Measurements from ENCODE around the gene HIBADH.

Gene HIBADH

DNA sequence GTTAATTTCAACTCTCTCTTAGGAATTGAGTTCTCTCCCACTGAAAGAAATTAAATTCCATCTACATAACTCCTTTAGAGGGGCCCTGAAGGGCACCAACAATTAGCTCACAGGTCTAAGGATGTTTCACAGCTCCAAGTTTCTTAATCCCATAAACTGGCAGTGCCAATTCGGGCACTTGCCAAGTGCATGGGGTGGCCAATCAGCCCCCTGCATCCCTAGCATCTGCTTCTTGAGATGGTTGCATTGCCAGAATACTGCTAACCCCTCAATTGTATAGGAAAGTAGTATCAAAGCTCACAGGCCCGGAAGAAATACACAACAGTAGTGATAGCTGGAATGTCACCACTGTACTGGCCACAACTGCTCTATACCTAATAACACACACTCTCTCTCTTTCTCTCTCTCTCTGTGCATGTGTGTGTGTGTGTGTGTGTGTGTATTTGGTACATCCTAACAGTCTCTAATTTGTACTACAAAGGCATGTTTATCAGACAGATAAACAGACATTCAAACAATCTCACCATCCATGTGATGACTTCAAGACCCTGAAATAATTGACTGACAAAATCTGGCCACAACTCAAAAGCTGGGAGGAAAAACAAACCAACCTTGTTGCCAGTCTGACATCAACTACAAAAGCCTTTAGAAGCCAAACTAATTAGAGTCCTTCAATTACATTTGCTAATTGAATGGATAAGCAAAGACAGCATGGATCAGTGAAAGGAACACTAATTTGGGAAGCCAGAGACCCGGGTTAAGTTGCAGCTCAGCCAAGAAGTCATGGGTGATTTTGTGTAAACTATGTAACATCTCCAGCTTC lies 27.8 kb downstream of the HIBADH start:
- DNase-seq: no peak

GRCh38 chr7:27633062-27633461 lies 29.6 kb downstream of the HIBADH start:
- no peak for DNase-seq

DNA sequence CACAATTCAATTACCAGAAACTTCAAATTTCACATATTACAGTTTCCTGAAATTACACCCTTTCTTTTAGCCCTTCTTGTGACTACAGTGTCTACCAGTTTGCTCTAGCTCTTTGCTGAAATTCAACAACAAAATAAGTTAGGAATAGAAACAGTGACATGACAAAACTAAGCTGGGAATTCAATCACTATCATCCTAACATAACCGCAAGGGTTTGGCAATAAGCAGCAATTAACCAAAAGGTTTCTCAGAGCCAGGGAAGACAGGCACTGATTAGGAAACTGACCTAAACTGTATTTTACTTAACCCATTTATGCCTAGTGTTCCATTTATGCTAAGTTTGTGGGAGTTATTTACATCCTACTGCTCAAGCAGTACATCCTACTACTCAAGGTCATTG lies 31.3 kb downstream of the HIBADH start:
- no peak for DNase-seq

DNA sequence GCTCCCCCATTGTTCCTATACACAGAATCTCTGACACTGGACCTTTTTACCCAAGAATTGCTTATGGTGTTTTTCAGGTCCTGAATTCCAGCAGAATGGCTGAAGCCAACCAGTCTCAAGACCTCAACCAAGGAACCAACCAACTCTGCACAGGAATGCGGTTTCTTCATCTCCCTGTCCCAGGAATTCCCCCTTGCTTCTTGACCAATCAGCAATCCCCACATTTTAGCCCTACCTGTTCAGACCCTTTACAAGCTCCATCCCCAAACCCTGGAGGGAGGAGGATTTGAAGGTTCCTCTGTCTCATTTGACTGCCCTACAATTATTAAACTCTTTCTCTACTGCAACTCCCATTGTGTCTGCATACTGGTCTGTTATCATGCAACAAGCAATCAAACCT lies 35.5 kb downstream of the HIBADH start:
- no peak for DNase-seq

GRCh38 chr7:27619492-27619891 lies 43.2 kb downstream of the HIBADH start:
- DNase-seq: no peak

DNA sequence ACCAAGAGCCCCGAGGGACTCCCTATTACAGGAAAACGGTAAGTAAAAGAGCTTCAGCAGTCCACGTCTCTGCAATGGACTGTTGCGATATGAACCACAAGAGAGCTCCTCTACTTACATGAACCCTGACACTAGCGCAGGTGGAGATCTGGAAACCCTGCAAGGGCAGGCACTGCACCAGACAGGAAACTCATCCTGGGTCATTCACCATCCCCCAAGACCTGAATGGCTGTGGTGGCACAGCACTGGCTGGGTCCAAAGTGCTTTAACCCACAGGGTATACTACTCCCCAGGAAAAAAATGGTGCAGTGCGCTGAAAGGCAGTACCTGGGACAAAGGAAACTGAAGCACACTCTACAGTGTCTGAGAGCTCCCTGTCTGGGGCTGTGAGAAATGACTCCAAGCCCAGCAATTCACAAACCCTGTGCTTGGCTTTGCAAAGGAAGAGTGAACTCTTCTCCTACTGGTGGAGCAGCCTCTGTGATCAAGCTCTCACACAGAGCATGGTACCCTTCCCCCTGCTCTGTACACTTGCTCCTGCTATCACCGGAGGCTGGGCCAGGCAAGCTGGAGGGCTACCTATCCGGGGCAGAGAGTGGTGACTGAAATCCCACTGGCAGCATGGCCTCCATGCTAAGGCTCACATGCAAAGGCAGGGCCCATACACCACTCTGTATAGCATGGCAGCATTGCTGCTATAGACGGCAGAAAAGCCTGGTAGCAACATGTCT lies 44.9 kb downstream of the HIBADH start:
- DNase-seq: no peak

DNA sequence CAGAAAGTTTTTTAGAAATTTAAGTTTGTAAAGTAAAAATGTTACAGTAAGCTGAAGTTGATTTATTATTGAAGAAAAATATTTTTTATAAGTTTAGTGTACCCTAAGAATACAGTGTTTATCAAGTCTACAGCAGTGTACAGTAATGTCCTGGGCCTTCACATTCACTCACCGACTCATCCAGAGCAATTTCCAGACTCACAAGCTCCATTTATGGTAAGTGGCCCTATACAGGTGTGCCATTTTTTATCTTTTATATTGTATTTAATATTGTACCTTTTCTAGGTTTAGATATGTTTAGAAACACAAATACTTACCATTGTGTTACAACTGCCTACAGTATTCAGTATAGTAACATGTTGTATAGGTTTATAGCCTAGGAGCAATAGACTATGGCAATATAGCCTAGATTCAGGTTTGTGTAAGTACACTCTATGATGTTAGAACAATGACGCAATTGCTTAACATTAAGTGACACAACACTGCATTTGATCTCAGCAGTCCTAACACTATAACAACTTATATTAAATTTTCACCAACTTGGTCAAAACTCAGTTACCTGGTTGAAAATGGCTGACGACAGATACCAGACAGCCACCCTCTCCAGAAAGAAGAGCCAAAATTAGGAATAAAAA lies 45.7 kb downstream of the HIBADH start:
- no peak for DNase-seq

DNA sequence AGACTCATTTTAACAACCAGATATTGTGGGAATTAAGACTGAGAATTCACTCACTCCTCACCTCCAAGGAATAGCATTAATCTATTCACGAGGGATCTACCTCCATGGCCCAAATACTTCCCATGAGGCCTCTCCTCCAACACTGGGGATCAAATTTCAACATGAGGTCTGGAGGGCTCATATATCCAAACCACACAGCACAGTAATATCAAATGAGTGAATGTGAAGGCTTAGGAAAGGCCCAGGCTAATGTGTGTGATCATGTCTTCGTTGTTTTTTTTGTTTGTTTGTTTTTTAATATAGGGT lies 46.5 kb downstream of the HIBADH start:
- no peak for DNase-seq

DNA sequence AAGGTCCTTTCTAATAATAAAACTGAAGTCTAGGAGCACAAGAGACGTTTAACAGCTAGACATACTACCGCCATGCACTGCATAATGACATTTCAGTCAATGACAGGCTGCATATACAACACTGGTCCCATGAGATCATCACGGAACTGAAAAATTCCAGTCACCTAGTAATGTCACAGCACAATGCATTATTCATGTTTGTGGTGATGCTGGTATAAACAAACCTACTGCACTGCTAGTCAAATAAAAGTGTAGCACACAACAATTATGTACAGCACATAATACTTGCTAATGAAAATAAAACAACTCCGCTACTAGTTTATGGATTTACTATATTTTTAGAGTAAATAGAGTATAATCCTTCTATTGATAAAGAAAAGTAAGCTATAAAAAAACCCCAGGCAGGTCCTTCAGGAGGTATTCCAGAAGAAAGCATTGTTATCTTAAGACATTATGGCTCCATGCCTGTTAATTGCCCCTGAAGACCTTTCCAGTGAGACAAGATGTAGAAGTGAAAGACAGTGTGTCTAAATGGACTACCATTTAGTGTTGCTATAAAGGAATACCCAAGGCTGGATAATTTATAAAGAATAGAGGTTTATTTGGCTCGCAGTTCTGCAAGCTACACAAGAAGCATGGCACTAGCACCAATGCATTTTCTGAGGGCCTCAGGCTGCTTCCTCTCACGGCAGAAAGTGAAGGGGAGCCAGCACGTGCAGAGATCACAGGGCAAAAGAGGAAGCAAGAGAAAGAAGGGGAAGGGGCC lies 47.1 kb downstream of the HIBADH start:
- no peak for DNase-seq

DNA sequence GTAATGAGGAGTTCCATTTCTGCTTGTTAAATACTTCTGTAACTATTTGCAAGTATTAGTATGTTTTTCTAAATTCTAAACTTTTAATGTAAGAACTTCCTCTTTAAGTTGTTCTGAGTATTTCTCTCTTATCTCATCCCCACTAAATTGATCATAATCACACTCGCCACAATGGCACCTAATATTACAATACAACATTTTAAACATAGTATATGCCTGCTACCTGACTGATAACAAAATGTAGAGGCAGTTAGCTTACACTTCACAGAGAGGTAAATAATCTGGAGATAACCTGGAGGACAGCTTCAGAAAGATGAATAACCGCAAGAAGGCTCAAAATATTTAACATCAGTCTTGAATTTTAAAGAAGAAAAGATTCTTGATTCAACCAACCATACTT lies 48.6 kb downstream of the HIBADH start:
- DNase-seq: no peak

- no peak for DNase-seq
Observed at GRCh38 chr7:27611059-27611458, 51.6 kb downstream of the HIBADH start.

DNA sequence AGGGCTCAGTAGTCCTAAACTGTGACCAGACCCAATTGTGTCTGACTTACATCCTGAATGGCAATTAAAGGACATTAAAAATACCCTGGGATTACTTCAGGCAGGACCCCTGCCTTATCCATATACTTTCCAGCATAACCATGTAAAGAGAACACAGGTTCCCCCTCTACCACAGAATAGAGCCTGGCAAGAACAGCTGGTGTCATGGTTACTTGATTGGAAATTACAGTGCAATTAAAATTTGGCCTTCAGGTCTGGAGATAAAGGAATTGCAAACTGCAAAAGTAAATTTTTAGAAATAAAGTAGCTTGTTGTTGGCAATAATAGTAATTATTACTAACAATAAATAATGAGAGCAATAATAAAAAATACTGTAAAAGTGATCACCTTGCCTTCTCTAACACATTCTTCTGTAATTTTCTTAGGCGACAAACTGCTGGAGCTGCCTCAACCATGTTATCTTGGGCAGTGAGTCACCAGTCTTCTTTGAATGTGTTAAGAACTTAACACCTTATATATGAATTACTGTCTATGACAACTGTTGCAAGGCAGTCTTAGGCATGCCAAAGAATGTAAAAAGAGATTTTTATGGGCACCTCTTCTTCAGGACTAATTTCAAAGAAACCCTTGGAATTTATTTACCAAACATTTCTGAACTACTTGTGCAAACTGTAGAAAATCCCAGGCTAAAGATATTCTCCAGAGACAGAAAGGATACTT lies 53.7 kb downstream of the HIBADH start:
- no peak for DNase-seq

DNA sequence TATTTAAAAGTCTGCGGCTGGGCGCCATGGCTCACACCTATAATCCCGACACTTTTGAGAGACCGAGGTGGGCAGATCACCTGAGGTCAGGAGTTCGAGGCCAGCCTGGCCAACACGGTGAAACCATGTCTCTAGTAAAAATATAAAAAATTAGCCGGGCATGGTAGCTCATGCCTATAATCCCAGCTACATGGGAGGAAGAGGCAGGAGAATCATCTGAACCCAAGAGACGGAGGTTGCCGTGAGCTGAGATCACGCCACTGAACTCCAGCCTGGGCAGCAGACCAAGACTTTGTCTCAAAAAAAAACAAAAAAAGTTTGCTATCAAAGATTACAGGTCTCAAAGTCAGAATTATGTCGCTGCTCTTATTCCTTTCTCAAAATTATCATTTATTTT lies 55.5 kb downstream of the HIBADH start:
- no peak for DNase-seq

DNA sequence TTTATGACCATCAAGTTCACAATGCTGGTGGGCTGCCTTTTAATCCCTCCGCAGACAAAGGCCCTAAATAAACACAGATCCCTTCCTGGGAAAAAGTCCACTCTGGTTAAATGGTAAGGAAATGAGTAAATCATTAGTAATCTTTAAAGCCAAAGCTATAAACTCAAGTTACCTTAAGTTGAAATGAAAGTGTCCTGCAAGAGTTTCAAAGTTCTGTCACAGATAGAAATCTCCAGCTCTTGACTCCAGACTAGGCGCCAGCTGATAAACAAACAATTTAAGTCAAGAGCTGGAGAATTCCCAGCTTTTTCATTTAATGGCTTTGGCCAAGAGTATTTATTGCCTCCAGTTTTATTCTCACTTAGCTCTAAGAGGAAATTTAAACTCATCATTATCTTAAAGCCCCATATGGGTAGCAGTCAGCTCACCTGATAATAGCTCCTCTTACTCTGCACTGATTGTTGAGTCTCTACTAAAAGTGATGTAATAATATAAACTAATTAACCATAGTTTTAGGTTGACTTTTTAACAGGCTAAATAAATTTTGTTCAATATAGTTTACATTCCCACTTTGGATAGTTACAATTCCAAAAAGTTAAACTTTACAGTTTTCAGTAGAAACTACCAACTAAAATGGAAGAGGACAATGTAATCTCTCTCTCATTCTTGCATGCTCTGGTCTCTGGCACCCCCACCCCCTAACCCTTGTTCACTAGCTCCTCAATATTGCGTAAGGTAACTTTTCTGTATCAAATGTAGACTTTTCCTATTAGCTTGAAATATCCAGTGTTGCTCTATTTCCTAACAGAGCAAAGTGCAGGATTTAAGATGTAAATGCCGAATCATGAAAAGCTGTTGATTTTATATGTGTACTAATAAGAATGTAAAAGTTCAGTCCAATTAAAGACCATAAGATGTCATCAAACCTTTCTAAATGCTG lies 56.1 kb downstream of the HIBADH start:
- DNase-seq: no peak

DNA sequence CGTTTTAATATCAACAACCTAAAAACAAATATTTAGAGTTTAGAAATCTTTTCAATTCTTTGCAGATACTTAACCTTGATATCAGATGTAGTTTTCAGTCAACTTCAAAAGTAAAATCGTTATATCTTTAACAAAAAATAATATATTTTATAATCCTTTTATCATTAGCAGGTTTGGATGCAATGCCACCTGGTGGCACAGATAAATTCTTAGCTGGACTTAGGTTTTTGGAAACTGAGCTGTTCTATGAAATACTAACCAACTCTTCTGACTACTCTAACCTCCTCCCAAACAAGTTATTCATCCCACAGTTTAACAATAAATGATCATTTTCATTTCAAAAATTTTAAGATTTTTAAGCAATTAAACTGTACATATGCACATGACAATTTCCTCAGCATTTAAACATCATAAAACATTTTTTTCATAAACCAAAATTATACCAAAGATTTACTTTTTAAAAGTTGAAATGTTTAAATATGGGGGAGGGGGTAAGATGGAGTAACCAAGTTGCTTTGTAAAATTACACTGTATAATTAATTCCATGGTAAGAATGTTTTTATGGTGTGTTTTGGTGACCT lies 56.9 kb downstream of the HIBADH start:
- peak; percentile 3 for DNase-seq

- no peak for DNase-seq
Observed at GRCh38 chr7:27605283-27605682, 57.4 kb downstream of the HIBADH start.

DNA sequence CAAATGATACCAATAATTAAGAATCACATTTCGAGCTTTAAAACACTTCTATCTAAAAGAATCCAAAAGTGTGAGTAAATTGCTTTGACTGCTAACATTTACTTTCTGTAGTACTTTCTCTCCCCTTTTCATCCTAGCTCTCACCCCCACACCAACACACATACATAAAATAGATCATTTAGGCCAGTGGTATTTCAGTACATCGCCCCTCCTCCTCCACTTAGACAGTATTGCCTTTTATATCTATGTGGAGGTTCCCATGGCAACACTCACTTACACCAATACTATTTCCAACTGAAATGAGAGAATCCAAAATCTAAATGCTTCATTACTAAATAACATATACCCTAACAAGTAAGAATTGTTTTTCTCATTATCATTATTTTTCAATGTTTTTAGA lies 58.9 kb downstream of the HIBADH start:
- DNase-seq: no peak

DNA sequence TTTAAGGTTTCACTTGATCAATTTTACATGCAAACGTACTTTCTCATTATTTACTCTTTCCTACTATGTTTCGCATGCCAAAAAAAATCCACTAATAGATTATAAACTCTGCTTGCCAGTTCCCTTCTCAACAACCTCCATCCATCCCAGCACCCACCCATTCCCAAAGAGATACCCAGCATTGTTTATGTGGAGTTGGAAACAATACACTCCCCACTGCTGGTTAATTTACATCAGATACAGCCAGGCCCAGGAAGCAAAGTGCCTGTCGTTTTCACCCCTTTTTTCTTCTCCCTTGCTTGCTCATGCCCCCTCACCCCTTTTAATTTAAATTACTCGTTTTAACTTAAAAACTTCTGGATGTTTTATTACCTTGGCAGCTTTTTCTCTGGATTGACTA lies 59.9 kb downstream of the HIBADH start:
- DNase-seq: no peak

GRCh38 chr7:27601217-27601616 lies 61.5 kb downstream of the HIBADH start:
- DNase-seq: no peak

DNA sequence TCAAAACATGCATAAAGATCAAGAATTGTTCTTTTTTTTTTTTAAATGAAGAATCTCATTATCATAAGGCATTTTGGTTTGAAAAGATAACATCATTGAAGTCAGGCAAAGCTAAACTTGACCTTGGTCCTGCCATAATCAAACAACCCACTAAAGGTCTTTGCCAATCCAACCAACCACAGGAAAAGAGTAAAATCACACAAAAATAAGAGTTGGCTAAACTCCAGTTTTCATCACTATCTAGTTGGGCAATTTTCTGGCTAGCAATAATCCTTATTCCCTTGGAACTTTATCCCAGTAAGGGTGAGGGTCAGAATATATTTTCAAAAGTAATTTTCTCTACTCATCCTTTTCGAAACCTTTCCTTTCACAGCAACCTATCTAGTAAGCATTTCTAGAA lies 62.4 kb downstream of the HIBADH start:
- DNase-seq: no peak

GRCh38 chr7:27595009-27595408 lies 67.7 kb downstream of the HIBADH start:
- no peak for DNase-seq
